ENCODE results near the gene ALKBH6. TPM values are rescaled to one million over a fixed set of nuclear protein-coding genes. Genes with fewer than 3 reads are reported as not detected.
"Not testable (repeated sequence)": the region's sequence is repeated elsewhere in the genome, so short reads cannot be mapped to it uniquely, and the experiment has no call there.

Gene ALKBH6
- 10.1 TPM for total RNA-seq

GRCh38 chr19:36014012-36014924, at the start of gene ALKBH6:
Gene ALKBH6, minus strand, starts transcription at chr19:36014213. Its CDS starts 816 bp downstream, at chr19:36013397.
- peak; percentile 100 for DNase-seq

- DNase-seq: no peak
Observed at GRCh38 chr19:36061367-36061766, 47.4 kb upstream of the ALKBH6 start.

GRCh38 chr19:36060430-36060829, 46.4 kb upstream of the ALKBH6 start:
- DNase-seq: peak; percentile 37

- DNase-seq: peak; percentile 62
Observed at GRCh38 chr19:36059180-36059910, 45.3 kb upstream of the ALKBH6 start.

GRCh38 chr19:36058481-36059179, 44.6 kb upstream of the ALKBH6 start:
- DNase-seq: peak; percentile 64

GRCh38 chr19:36054733-36055686, 41.0 kb upstream of the ALKBH6 start, which contains the start of gene WDR62:
Gene WDR62, plus strand, starts transcription at chr19:36054897. Its CDS starts 75 bp downstream, at chr19:36054972.
- peak; percentile 97 for DNase-seq

- peak; percentile 100 for DNase-seq
Observed at GRCh38 chr19:36054119-36054732, 40.2 kb upstream of the ALKBH6 start, which contains the start of gene THAP8. Gene THAP8, minus strand, starts transcription at chr19:36054285. Its CDS starts 68 bp downstream, at chr19:36054217.

GRCh38 chr19:36051637-36052036, 37.6 kb upstream of the ALKBH6 start:
- DNase-seq: no peak

- DNase-seq: no peak
Observed at GRCh38 chr19:36051236-36051635, 37.2 kb upstream of the ALKBH6 start.

- DNase-seq: no peak
Observed at GRCh38 chr19:36049080-36049698, 35.2 kb upstream of the ALKBH6 start.

GRCh38 chr19:36047835-36048234, 33.8 kb upstream of the ALKBH6 start:
- no peak for DNase-seq

- no peak for DNase-seq
Observed at GRCh38 chr19:36046443-36047050, 32.5 kb upstream of the ALKBH6 start.

- DNase-seq: no peak
Observed at GRCh38 chr19:36043952-36044351, 29.9 kb upstream of the ALKBH6 start.

GRCh38 chr19:36041831-36042230, 27.8 kb upstream of the ALKBH6 start:
- DNase-seq: no peak

GRCh38 chr19:36041092-36041491, 27.1 kb upstream of the ALKBH6 start:
- DNase-seq: not testable (repeated sequence)

- DNase-seq: no peak
Observed at GRCh38 chr19:36040495-36040894, 26.5 kb upstream of the ALKBH6 start.

- peak; percentile 86 for DNase-seq
Observed at GRCh38 chr19:36032251-36033104, 18.5 kb upstream of the ALKBH6 start, which contains the start of gene CLIP3. Gene CLIP3, minus strand, starts transcription at chr19:36032873. Its CDS starts 516 bp downstream, at chr19:36032357.

- DNase-seq: no peak
Observed at GRCh38 chr19:36031308-36031707, 17.3 kb upstream of the ALKBH6 start.

All from tongue (tissue), 2 donors.